NCI-H146 treated with DMSO at 0.1 percent for 48 hours (cell line): ENCODE measurements around the gene CD2BP2.
"Not testable (repeated sequence)": the region's sequence is repeated elsewhere in the genome, so short reads cannot be mapped to it uniquely, and the experiment has no call there.

Source experiments
- DNase-seq: peaks from one replicate; lab custom pipeline; 2025; ENCODE audit not compliant: unreplicated experiment; lab: John Stamatoyannopoulos, UW

Gene CD2BP2

DNA sequence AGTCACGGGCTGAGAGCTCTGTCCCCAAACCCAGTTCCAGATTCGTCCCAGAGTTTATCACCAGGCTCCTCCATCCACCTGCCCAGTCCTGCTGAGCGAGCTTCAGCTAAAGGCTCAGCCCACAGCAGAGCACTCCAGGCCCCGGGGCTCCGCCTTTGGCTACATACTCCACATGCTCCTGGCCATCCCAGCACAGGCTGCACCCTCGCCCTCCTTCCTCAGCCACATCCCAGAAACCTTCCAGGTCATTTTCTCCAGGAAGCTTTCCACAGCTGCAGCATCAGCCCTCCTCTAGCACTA, 4.7 kb upstream of the CD2BP2 start:
- DNase-seq = no peak

DNA sequence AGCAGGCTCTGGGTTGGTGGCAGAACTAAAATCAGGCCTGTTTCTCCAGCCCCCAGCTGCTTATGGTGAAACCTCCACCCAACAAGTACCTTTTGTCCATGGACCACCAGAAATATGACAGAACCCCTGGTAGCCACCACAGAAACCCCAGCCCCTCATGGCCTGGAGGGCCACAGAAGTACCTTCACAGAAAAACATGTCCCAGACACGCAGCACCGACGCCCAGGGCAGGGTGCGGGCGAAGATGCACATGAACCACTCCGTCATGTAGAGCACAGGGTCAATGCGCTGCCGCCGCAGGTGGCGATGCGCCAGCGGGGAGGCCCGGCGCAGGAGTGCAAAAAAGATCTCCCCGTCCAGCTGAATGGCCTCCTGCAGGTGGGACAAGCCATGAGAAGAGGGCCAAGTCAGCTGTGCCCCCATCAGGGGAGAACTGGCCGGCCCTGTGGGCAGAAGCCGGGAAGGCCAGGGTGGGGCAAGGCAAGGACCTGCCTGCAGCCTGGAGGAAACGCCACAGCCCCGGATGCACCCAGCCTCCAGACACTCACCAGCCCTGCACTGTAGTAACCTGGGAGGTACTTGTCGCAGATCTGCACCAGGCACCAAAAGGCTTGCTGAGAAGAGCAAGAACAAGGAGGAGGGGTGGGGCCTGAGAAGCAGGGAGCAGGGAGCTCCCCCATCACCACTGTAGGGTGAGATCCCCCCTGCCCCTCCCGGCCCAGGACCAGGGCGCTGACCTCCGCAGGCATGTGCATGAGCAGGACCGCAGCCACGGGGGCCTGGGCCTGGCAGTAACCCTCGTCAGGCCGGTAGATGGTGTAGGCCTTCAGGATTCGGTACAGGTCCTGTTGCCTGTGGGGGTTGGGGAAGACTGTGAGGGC, 4.1 kb upstream of the CD2BP2 start:
- no peak for DNase-seq

DNA sequence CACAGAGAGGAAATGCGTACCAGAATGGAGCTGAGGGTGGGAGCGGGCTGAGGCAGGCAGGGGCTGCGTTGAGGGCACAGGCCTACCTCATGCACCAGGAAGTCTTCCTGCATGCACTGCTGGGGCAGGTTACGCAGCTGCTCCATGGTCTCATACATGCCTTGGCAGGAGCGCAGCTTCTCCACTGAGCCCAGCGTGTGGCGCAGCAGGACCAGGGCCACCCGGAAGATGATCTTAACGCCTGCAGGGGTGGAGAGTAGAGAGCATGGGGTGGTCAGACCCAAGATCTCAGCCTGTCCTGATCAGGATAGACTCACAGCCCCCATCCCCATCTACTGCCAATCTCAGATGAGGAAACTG, 3.4 kb upstream of the CD2BP2 start:
- no peak for DNase-seq

DNA sequence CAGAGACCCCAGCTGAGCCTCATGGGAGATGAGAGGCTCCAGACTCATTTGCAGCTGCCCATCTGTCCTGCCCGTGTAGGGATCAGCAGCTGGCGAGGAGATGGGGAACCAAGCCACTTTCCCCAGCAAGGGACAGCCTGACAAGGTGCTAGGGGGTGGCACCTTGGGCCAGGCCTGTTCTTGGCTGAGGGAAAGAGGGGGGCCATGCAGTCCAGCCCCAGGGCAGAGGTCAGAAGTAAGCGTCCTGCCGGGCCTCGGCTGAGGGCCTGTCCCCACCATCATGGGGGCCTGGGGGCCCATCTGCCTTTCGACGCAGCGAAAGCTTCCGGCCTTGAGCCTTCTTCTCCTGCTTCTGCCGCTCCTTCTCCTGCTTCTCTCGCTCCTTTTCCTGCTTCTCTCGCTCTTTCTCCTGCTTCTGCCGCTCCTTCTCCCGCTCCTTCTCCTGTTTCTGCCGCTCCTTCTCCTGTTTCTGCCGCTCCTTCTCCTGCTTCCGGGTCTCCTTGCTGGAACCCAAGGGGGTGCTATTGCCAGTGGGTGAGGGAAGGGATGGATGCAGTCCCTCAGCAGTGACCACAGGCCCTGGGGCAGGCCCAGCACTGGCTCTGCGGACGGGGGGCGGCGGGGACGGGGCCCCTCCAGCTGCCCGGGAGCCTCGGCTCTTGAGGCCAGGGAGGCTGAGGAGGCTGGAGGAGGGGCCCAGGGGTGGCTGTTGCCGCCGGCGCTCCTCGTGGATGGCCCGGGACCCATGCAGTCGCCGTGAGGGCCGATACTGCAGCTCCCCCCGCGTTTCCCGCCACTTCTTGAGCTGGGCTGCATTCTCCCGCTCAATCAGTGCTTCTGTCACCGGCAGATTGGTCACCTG, 2.8 kb upstream of the CD2BP2 start:
- DNase-seq = no peak

DNA sequence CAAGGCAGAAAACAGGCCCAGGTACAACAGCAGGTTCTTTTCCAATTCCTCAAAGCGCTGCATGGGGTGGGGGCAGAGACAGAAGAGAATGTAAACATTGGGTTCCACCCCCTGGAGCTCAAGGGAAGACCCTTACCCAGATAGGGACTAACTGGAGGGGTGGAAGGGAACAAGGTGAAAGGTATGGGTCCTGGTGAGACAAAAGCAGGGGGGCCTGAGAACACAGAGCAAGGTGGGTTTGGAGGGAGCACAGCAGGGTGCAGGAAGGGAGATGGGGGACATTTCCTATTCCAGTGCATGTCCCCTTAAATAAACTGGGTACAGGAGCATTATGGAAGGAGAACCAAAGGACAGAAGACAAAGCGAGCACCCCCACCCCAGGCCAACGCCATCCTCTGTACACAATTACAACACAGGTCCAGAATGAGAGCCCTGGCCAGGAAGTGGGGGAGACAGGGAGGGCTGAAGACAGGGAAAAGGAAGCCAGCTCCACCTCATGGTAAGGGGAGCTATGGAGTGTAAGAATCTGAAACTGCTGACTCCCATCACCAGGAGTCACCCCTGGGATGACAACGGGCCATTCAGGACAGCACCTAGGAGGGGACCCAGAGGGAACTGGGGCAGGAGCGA, 2.1 kb upstream of the CD2BP2 start:
- no peak for DNase-seq

DNA sequence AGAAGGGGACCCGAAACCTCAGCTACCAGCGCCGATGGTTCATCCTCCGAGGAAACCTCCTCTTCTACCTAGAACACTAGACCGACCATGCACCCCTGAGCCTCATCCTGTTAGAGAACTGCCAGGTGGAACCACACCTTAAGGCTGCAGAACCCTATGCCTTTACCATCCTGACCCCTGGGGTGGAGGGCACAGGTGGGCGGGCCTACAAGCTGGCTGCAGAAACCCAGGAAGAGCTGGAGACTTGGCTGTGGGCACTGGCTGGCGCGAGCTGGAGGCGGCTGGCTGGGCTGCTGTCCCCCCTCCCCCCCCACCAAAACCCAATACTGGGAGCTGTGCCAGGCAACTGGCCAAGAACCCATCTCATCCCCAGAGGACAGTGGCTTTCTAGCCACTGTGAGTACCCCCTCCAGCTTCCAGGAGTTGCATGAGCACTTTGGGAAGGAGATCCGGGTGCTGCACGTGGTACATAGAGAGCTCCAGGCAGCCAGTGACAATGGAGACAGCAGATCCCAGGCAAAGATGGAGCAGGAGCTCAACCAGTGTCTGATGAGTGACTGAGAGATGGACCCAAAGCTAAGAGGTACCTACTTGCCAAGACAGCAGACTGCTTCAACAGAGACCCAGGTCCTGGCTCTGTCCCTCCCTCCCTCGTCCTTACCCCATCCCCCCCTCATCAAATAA, 1.4 kb upstream of the CD2BP2 start:
- DNase-seq = no peak

DNA sequence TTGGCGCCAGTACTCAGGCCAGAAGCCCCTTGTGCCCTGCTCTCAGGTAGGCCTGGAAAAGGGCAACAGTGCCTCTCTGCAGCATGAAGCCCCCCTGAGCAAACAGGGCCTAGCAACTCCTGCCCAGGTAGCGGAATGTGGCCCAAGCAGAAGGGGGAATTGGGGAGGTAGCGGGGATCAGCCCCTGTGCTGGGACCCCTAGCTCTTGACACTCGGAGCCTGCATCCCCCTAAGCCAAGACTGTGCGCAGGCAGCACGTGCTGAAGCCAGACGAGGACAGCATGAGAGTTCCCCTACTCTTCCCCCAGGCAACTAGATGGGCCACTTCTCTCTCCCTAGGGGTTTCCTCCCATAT, 823 bp upstream of the CD2BP2 start:
- no peak for DNase-seq

DNA sequence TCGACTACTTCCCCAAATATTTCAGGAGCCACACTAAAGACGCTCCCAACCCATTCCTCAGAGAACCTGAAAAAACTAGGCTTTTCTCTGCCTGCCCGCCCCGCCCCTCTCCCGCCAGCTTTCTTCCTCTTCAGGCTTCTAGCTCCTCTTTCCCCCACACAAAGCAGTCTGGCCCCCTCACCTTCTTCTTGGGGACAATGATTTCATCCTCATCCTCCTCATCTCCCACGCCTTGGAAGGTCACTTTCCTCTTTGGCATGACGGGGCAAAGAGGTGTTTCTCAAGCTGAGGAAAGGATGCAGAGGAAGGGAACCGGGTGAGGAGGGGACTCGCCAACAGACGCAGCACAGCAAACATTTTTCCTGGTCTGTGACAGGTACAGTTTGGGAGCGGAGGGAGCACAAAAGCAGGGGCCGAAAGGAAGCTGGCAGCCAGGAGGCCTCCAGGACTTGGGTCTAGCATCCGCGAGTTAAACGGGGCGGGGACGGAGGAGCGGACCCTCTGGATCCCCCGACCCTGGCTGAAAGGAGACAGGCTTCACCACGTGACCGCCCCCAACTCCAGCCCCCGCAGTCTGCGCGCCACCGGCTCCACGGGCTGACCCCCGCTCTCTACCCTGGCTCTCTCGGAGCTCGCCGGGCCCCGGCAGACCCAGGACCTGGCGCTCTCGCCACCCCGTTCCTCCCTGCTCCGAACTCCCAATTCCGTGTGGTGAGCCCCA, 525 bp downstream of the CD2BP2 start:
- DNase-seq = no peak

DNA sequence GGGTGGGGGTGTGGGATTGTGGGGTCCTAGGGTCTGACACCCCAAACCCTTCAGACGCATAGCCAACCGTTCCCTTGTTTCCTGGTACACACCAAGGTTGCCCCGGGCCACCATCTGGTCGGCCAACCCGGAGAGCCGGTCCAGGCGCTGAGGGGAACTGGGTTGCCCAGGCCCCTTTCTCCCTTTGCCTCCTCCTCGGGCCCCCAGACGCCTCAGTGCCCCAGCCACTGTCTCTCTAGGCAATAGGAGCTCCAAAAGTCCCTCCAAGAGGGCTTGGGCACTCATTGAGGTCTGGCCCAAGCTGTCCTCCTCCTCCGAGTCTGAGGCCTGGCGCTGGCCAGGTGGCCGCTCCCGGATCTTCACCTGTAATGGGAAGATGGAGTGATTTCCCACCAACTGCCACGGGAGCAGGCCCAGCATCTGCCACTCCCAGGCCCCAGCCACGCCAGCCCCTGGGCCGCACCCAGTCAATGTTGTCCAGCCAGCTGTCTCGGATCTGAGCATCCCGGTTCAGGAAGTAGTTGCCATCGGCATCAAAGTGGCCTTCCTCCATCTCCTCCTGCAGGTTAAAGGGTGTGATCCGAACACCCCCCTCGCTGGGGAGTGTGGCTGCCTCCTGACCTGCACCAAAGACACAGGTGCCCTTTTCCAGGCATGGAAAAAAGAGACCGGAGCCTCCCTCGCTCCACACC, 1.5 kb downstream of the CD2BP2 start:
- no peak for DNase-seq

DNA sequence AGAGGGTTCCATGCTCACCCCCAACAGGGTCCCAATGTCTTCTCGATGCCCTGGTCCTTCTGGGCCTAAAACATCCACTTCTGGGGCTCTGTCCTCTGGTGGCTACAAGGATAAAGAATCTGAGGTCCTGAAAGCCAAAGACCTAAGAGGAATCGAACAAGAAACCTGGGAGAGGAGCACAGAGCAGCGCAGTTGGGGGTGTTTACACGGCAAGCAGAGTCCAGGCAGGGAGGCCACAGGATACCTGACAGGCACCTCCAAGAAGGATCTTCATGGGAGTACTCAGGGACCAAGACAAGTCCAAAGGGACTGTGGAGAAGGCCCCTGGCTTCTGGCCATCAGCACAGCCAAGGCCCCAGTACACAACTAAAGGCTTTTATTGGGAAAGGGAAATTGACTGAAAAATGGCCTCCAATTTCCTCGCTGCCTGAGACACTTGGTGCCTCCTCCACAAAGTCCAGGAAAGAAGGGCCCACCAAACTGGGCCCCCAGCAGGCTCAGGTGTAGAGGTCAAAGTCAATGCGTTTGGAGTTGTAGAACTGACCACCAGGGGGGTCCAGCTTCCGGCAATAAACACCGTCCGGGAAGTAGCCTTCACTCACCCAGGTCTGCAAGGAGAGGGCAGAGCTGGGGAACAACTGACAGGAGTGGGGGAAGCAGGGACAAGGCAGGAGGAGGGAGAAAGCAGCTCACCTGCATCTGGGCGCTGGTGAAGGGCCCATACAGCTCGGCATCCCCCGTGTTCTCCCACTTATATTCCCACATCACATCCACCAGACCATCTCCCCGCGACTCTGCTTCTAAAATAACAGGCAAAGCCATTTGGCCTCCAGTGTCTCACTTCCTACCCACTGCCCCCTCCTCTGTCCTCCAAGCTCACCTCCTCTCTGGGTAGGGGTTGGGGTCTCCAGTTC, 2.4 kb downstream of the CD2BP2 start:
- DNase-seq = no peak

DNA sequence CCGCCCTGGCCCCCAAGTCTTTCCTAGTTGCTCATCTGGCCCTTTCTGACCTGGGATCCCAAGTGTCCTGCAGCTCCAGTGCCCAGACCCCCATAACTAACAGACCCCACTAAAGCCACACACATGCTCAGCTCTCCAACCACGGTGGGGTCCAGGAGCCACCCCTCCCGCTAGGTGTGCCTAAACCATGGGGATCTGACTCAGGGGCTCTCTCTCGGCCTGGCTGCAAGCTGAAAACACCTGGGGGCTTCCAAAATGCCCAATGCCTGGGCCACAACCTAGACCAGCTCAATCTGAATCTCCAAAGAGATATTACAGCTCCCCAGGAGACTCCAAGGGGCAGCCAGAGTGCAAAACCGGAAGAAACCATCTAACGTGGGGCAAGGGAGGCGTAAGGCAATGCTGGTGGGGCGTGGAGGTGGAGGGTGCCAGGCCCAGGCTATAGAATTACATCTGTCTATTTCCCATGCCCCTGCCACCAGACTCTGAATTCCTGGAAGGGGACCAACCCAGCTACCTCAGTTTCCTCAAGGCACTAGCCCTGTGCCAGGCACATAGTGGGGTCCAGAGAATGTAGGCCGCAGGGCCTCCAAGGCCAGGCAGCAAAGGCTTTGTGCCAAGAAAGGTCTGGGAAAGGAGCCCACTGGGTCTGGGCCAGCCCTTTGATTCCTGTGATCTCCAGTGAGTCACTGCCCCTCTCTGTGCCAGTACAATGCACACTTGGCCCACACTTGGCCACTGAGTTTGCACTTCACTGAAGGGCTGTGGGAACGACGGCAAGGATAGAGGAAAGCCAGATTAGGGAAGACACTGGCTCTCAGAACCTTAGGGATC, 3.3 kb downstream of the CD2BP2 start:
- DNase-seq = no peak

DNA sequence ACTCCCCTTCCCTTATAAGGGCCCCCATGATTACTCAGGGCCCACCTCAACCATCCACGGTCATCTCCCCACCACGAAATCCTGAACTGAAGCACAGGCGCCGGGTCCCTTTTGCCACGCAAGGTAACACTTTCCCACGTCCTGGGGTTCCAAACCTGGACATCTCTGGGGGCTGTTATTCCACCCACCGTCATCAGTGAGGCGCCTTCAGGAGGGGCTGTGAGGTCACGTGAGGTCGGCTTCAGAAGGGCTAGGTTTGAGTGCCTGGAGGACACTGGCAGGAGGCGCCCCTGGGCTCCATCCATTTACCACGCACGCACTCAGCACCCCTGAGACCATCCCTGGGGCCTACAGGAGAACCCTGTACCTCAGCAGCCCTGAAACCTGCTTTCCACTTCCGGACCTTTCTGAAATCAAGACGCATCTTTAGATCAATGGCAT, 4.1 kb downstream of the CD2BP2 start:
- DNase-seq = no peak

DNA sequence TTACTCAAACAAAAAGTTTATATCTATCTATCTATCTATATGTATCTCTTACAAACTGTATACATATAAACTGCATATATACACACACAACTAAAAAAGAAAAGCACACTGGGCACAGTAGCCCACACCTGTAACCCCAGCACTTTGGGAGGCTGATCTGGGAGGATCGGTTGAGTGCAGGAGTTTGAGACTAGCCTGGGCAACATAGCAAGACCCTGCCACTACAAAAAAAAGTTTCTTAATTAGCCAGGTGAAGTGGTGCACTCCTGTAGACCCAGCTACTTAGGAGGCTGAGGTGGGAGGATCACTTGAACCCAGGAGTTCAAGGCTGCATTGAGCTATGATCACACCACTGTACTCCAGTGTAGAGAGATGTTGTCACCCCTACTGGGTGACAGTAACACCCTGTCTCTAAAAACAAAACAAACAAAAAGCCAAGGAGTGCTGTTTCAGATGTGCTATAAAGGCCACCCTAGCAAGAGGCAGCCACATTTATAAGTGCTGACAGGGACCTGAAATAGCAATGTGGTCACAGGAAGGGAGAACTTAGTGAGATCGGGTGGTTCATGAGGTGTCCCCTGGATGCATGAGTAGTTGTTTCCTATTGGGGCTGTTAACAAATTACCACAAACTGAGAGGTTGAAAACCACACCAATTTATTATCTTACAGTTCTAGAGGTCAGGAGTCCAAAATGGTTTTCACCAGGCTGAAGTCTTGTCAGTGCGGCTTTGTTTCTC, 4.8 kb downstream of the CD2BP2 start:
- no peak for DNase-seq

DNA sequence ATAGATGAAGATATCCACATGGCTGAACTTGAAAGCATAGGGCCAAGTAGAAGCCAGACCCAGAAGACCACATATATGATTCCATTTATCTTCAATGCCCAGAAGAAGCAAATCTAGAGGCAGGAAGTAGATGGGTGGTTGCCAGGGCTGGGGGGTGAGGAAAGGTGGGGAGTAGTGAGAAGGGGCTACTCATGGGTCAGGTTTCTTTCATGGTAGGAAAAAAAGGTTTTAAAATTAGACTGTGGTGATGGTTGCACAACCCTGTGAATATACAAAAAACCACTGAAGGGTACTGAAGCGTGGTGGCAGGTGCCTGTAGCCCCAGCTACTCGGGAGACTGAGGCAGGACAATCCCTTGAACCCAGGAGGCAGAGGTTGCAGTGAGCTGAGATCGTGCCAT, 5.4 kb downstream of the CD2BP2 start:
- no peak for DNase-seq

DNA sequence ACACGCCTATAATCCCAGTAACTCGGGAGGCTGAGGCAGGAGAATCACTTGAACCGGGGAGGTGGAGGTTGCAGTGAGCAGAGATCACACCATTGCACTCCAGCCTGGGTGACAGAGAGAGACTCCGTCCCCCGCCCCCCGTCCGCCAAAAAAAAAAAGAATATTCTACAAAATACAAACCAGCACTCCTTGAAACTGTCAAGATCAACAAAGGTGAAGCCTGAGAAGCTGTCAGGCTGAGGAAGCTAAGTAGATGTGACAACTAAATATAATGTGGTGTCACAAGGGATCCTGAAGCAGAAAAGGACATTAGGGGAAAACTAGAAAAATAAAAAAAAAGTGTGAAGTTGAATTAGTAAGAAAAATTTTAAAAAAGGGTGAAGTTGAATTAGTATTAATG, 6.2 kb downstream of the CD2BP2 start:
- no peak for DNase-seq

DNA sequence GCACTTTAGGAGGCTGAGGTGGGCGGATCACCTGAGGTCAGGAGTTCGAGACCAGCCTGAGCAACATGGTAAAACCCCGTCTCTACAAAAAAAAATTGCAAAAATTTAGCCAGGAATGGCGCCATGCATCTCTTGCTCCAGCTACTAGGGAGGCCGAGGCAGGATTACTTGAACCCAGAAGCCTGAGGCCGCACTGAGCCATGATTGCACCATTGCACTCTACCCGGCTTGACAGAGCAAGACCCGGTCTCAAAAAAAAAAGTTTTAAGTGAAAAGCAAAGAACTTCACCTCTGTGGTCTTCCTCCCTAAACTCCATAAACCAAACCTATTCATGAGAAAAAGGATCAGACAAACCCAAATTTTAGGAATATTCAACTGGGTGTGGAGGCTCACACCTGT, 7.0 kb downstream of the CD2BP2 start:
- DNase-seq = no peak

DNA sequence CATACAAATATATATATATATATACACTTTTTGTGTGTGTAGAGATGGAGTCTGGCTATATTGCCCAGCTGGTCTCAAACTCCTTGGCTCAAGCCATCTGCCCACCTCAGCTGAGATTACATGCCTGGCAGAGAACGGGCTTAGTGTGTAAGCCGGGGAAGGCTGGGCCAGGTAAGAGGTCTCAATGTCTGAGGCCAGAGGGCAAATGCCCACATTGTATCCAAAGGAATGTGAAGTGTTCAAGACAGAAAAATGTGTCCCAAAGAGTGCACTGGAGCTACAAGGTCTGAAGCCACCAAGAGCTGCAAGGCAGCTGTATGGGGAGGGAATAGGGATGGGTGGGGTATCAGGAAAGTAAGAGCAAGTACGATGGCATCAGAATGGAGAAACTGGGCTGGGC, 8.8 kb downstream of the CD2BP2 start:
- no peak for DNase-seq

DNA sequence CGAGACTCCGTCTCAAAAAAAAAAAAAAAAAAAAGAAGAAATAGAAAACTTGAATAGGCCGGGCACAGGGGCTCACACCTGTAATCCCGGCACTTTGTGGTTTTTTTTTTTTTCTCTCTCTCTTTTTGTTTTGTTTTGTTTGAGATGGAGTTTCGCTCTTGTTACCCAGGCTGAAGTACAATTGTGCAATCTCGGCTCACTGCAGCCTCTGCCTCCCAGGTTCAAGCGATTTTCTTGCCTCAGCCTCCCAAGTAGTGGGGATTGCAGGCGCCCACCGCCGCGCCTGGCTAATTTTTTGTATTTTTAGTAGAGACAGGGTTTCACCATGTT, 11.7 kb downstream of the CD2BP2 start:
- DNase-seq = not testable (repeated sequence)
